HG03432 (cell line): Measurements from ENCODE around the gene GRIA2.

Experiments
- ATAC-seq: cut with Tn5 transposase; IDR thresholded peaks from one replicate; pipeline ENCODE4 v1.9.1; 2021; ENCODE audit warnings: mild to moderate bottlenecking, moderate library complexity; ENCODE audit not compliant: unreplicated experiment

GRIA2 gene

DNA sequence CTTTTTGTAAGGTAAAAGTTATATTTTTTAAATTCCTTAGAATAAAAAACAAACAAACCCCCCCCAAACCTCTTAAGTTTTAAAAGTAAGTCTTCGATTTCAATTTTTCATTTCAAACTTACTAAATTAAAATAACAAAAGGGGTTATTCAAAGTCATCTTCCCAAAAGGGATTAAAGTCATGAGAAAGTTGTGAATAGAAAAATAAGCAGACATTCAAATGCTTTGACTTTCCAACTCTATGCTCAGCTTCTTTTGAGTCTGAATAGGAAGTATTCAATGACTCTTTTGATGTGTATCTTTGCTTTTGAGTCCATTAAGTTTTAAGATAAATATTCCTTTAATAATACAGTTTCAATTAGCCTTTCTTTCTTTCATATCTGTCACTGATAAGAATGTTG lies 138.3 kb downstream of the GRIA2 start:
- ATAC-seq = no peak

DNA sequence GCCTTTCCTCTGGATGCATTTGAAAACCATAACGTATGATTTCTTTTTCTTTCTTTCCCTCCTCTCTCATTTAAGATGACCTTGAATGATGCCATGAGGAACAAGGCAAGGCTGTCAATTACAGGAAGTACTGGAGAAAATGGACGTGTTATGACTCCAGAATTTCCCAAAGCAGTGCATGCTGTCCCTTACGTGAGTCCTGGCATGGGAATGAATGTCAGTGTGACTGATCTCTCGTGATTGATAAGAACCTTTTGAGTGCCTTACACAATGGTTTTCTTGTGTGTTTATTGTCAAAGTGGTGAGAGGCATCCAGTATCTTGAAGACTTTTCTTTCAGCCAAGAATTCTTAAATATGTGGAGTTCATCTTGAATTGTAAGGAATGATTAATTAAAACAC lies 142.8 kb downstream of the GRIA2 start:
- ATAC-seq = no peak

DNA sequence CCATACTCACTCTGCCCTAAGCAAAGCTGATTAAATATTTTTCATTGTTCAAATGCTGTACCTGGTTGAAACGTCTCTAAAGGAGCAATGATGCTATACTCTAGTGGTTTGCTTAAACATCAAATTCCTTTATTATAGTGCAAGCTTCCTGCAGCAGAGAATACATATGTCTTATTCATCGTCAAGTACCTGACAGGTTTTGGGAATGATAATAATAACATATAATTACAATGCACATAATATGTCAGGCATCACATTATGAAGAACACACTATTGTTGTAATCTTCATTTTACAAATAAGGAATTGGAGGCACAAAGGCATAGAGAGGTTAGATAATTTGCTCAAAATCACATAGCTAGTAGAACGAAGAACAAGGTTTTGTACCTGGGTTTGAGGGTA lies 151.6 kb downstream of the GRIA2 start:
- ATAC-seq = no peak

DNA sequence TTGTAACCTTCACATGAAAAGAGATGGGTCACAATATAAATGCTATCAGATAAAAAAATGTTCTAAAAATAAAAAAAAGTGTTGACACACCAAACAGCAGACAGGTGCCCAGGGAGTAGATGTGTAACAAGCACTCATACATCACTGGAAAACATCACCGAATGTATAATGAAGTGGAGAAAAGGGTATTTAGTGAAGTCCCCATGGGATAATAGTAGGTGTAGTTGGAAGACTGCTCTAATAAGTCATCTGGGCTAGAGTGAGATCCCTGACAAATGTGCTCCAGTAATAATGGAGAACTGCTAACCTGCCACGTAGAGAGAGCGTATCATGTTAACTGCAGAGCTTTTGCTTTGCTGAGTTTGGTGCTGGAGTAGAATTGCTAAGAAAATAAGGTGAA lies 152.0 kb downstream of the GRIA2 start:
- no peak for ATAC-seq

DNA sequence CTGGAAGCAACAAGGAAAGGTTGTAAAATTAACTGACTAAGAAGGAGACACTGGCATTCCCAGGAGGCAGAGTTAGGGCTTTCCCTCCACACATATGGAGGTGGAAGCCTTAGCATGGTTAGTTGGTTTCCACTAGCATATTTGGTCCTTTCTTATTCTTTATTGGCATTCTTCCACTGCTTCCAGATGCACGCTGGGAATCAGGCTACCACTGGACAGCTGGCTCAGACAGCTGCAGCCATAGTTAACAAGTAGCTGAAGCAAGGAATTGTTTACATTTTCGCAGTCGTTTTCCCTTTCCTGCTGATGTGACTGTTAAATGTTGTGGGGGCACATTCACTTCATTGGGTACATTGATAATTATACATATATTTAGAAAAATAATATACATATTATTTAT lies 169.2 kb downstream of the GRIA2 start:
- ATAC-seq = no peak

DNA sequence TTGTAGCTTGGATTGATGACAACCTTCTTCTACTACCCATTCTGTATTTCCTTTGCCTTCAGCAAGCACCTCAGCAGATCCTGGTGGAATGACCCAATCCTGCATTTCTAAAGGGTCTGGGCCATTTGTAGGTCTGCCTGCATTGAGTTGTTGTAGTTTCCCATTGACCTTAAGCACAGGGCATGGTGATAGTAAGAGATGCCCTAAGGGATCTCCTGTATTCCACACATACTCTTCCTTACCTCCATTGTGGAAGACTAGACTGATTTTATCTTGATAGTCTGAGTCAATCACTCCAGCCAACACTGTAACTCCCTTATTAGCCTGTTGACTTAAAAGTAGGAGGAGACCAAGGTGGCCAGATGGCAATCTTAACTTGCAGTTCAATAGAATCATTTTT lies 184.5 kb downstream of the GRIA2 start:
- no peak for ATAC-seq
